ENCODE results near the gene GPR61. TPM values are rescaled to one million over a fixed set of nuclear protein-coding genes. Genes with fewer than 3 reads are reported as not detected.
A peak's percentile ranks its signal among the peaks of the same experiment; 100 is the strongest.

GPR61 gene
- total RNA-seq, 2 experiments from 2014 or later, result 0.45 to 0.52 TPM

GRCh38 chr1:109499081-109499480 is 40.6 kb upstream of the GPR61 start:
- no peaks in the 10 kb centered on the region for H3K27me3 Mint-ChIP-seq
- H3K27ac Mint-ChIP-seq, result peak overlapping the region; percentile 76
- H3K36me3 Mint-ChIP-seq (ENCODE audit: low read depth), result peaks cover 69% of the 10 kb centered on the region
- peaks cover 91% of the 10 kb centered on the region for H3K4me1 Mint-ChIP-seq
- DNase-seq, result no peak
- ChIA-PET CTCF (interaction anchor here (0.6 to 43.6 kb wide), 9 partner anchors 15 to 829 kb away, joined by 3 to 1139 read pairs (median 3); partner anchors contain the start of genes AMIGO1, ATXN7L2 and GPR61), POLR2A (no interaction called here)
- H3K4me3 Mint-ChIP-seq, result no peak overlapping the region
- no peaks in the 10 kb centered on the region for H3K9me3 Mint-ChIP-seq

DNA sequence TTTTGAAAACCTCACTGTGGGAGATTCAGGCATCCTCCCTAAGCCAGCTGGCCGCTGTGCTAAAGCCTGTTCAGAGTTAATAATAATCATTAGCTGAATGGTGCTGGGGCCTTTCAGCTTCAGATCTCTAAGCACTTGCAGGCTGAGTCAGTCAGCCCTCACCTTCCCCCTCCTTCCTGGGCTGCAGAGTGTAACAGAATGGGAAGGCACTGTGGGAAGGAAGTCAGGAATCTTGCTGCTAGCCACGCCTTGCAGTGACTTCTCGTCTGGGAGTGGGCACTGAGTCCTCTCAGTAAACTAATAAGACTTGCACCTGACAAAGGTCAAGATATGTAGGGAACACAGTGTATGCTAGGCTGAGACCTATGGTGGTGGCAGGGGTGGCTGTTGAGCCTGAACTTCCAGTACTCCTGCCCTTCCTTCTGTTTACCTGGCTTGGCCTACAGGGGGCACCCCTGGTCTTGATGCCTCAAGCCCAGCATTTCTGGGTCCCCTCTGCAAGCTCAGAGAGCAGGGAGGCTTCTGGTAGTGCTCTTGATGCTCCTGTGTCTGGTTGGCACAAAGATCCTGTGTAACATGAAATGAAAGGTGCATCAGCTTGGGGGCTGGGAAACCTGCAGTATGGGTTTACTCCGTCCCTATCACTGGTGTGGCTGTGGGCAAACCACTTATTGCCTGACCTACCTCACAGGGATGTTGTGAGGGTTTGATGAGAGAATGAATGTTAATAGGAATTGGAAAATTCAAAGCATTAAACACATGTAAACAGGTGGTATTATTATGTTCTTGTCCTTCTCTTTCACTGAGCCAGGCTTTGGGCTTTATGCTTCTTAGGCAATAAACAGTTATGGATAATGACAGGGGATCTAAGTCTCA is 39.8 kb upstream of the GPR61 start:
- Mint-ChIP-seq H3K27me3 (no peaks in the 10 kb centered on the region), H3K4me3 (no peak overlapping the region), H3K9me3 (no peaks in the 10 kb centered on the region), H3K27ac (peak overlapping the region; percentile 97), H3K4me1 (peaks cover 92% of the 10 kb centered on the region), H3K36me3 (ENCODE audit: low read depth) (peaks cover 67% of the 10 kb centered on the region)
- peak; percentile 73 for DNase-seq
- ChIA-PET POLR2A (no interaction called here), CTCF (interaction anchor here (0.6 to 43.6 kb wide), 3 partner anchors 16 to 122 kb away, joined by 3 to 1139 read pairs (median 4); partner anchors contain the start of genes AMIGO1, ATXN7L2 and GPR61)

- H3K27ac Mint-ChIP-seq, result peak overlapping the region; percentile 97
- peak overlapping the region; percentile 11 for H3K4me3 Mint-ChIP-seq
These were observed 38.7 kb upstream of the GPR61 start for GRCh38 chr1:109500941-109501381.

GRCh38 chr1:109501644-109502363 is 37.9 kb upstream of the GPR61 start:
- ChIA-PET POLR2A (interaction anchor here (1.3 kb wide), 1 partner anchor 30 kb away, joined by 4 read pairs; no protein-coding TSS in a partner anchor), CTCF (interaction anchor here (0.6 to 46.6 kb wide), 3 partner anchors 3 to 123 kb away, joined by 3 to 1139 read pairs (median 1139); partner anchors contain the start of genes AMIGO1, ATXN7L2, CYB561D1 and GPR61)
- DNase-seq, result peak; percentile 33
- H3K9me3 Mint-ChIP-seq, result no peaks in the 10 kb centered on the region
- peaks cover 89% of the 10 kb centered on the region for H3K4me1 Mint-ChIP-seq
- peaks cover 67% of the 10 kb centered on the region for H3K36me3 Mint-ChIP-seq (ENCODE audit: low read depth)
- H3K27ac Mint-ChIP-seq, result peak overlapping the region; percentile 97
- H3K4me3 Mint-ChIP-seq, result peak overlapping the region; percentile 76
- no peaks in the 10 kb centered on the region for H3K27me3 Mint-ChIP-seq

More at GRCh38 chr1:109500941-109501381, 38.7 kb upstream of the GPR61 start:
- ChIA-PET CTCF (interaction anchor here (43.6 to 46.6 kb wide), 2 partner anchors 2 to 23 kb away, joined by 1139 read pairs; partner anchors contain the start of genes AMIGO1, ATXN7L2, CYB561D1 and GPR61), POLR2A (no interaction called here)
- peaks cover 89% of the 10 kb centered on the region for H3K4me1 Mint-ChIP-seq
- H3K9me3 Mint-ChIP-seq, result no peaks in the 10 kb centered on the region
- H3K36me3 Mint-ChIP-seq (ENCODE audit: low read depth), result peaks cover 67% of the 10 kb centered on the region
- no peak for DNase-seq
- no peaks in the 10 kb centered on the region for H3K27me3 Mint-ChIP-seq

DNA sequence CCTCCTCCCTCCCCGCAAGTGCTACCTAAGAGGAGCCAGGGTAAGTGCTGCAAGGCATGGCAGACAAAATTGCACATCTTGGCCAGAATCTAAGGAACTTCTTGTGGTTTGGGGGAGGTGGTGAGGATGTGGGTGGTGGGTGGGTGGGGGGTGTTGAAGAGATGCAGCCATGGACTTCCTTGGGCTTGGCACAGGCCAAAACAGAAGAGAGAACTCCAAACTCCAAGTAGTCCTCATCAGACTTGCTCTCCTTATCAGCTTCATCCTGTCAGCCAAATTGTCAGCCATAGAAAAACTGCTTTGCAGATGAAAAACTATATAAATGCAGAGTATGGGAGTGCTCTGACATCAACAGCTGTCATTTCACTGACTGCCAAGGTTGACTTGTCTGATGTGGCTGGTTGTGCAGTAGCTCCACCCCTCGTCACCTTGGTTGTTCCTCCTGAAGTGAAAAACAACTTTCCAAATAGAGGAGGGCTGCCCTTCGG is 37.3 kb upstream of the GPR61 start:
- peak overlapping the region; percentile 76 for H3K4me3 Mint-ChIP-seq
- H3K4me1 Mint-ChIP-seq, result peaks cover 86% of the 10 kb centered on the region
- peak; percentile 83 for DNase-seq

DNA sequence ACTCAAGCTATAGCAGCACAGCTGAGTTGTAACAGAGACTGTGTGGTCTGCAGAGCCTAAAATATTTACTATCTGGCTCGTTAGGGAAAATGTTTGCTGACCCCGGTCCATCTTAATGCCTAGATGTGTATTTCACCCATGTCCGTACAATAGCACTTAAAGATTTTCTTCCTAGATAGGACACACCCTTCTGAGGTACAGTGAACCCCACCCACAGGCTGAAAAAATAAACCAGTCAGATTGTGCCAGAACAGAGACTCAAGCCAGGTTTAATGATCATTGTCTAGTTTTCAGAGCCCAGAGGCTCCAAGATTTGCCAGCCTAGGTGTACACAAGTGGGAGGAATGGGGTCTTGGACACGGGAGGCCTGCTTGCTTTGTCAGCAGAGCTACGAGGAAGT is 35.7 kb upstream of the GPR61 start:
- peak overlapping the region; percentile 86 for H3K27ac Mint-ChIP-seq
- no peak for DNase-seq
- POLR2A ChIA-PET, result no interaction called here
- H3K27me3 Mint-ChIP-seq, result no peaks in the 10 kb centered on the region
- peaks cover 72% of the 10 kb centered on the region for H3K36me3 Mint-ChIP-seq (ENCODE audit: low read depth)
- CTCF ChIA-PET, result interaction anchor here (43.6 to 46.6 kb wide), 2 partner anchors 5 to 20 kb away, joined by 1139 read pairs; partner anchors contain the start of genes AMIGO1, ATXN7L2, CYB561D1 and GPR61
- H3K4me3 Mint-ChIP-seq, result peak overlapping the region; percentile 76
- peaks cover 85% of the 10 kb centered on the region for H3K4me1 Mint-ChIP-seq
- H3K9me3 Mint-ChIP-seq, result no peaks in the 10 kb centered on the region

More for the DNA sequence above, 37.3 kb upstream of the GPR61 start:
- ChIA-PET POLR2A (interaction anchor here (1.3 kb wide), 1 partner anchor 29 kb away, joined by 4 read pairs; no protein-coding TSS in a partner anchor), CTCF (interaction anchor here (0.6 to 46.6 kb wide), 4 partner anchors 3 to 253 kb away, joined by 3 to 1139 read pairs (median 571); partner anchors contain the start of genes AMIGO1, ATXN7L2, CELSR2 and CYB561D1)
- H3K36me3 Mint-ChIP-seq (ENCODE audit: low read depth), result peaks cover 71% of the 10 kb centered on the region
- no peaks in the 10 kb centered on the region for H3K9me3 Mint-ChIP-seq
- no peaks in the 10 kb centered on the region for H3K27me3 Mint-ChIP-seq
- H3K27ac Mint-ChIP-seq, result peak overlapping the region; percentile 97

GRCh38 chr1:109504974-109505373 is 34.7 kb upstream of the GPR61 start:
- H3K27me3 Mint-ChIP-seq, result no peaks in the 10 kb centered on the region
- no peak for DNase-seq
- peaks cover 80% of the 10 kb centered on the region for H3K4me1 Mint-ChIP-seq
- peak overlapping the region; percentile 72 for H3K27ac Mint-ChIP-seq
- ChIA-PET CTCF (interaction anchor here (43.6 to 46.6 kb wide), 2 partner anchors 6 to 19 kb away, joined by 1139 read pairs; partner anchors contain the start of genes AMIGO1, ATXN7L2, CYB561D1 and GPR61), POLR2A (no interaction called here)
- peaks cover 68% of the 10 kb centered on the region for H3K36me3 Mint-ChIP-seq (ENCODE audit: low read depth)
- peak overlapping the region; percentile 45 for H3K4me3 Mint-ChIP-seq
- no peaks in the 10 kb centered on the region for H3K9me3 Mint-ChIP-seq

GRCh38 chr1:109508001-109508872 is 31.4 kb upstream of the GPR61 start:
- Mint-ChIP-seq H3K36me3 (ENCODE audit: low read depth) (peaks cover 50% of the 10 kb centered on the region), H3K4me1 (peaks cover 68% of the 10 kb centered on the region), H3K4me3 (peak overlapping the region; percentile 84), H3K27ac (peak overlapping the region; percentile 69), H3K9me3 (no peaks in the 10 kb centered on the region), H3K27me3 (peaks cover 5% of the 10 kb centered on the region)
- POLR2A ChIA-PET, result no interaction called here
- no peak for DNase-seq
- CTCF ChIA-PET, result interaction anchor here (43.6 to 46.6 kb wide), 2 partner anchors 9 to 16 kb away, joined by 1139 read pairs; partner anchors contain the start of genes AMIGO1, ATXN7L2, CYB561D1 and GPR61

- Mint-ChIP-seq H3K9me3 (no peaks in the 10 kb centered on the region), H3K4me3 (peak overlapping the region; percentile 84), H3K27ac (peak overlapping the region; percentile 84), H3K36me3 (ENCODE audit: low read depth) (peaks cover 49% of the 10 kb centered on the region), H3K27me3 (peaks cover 5% of the 10 kb centered on the region), H3K4me1 (peaks cover 63% of the 10 kb centered on the region)
- ChIA-PET POLR2A (no interaction called here), CTCF (interaction anchor here (43.6 to 46.6 kb wide), 2 partner anchors 10 to 15 kb away, joined by 1139 read pairs; partner anchors contain the start of genes AMIGO1, ATXN7L2, CYB561D1 and GPR61)
- no peak for DNase-seq
These were observed 30.8 kb upstream of the GPR61 start for GRCh38 chr1:109508873-109509175.

- peak within 1 kb of the TSS; percentile 84 for H3K27ac Mint-ChIP-seq
- peaks cover 46% of the 10 kb centered on the region for H3K36me3 Mint-ChIP-seq (ENCODE audit: low read depth)
- H3K4me3 Mint-ChIP-seq, result peak within 1 kb of the TSS; percentile 84
- no peaks in the 10 kb centered on the region for H3K9me3 Mint-ChIP-seq
- ChIA-PET CTCF (interaction anchor here (0.6 to 46.6 kb wide), 4 partner anchors 10 to 226 kb away, joined by 3 to 1139 read pairs (median 572); partner anchors contain the start of genes AMIGO1, ATXN7L2, CYB561D1 and GPR61), POLR2A (no interaction called here)
- H3K4me1 Mint-ChIP-seq, result peaks cover 58% of the 10 kb centered on the region
- H3K27me3 Mint-ChIP-seq, result peaks cover 5% of the 10 kb centered on the region
- peak; percentile 51 for DNase-seq
These were observed 30.2 kb upstream of the GPR61 start, which contains the start of gene AMIGO1 for GRCh38 chr1:109509176-109510134. Gene AMIGO1 (minus strand): TSS chr1:109509727. CDS start chr1:109508912, 815 bp downstream.

All from activated CD4-positive, alpha-beta T cell treated with anti-CD3 and anti-CD28 coated beads, Interleukin-2, amount 10 ng/mL, durations not matched to agents 7 days and 5 days (primary cell).